HG03280 (cell line): ENCODE results near the gene PPM1D.

Source experiments
- ATAC-seq: cut with Tn5 transposase; IDR thresholded peaks from one replicate; pipeline ENCODE4 v1.9.1; 2021; ENCODE audit warnings: mild to moderate bottlenecking, moderate library complexity; ENCODE audit not compliant: unreplicated experiment

The PPM1D gene

GRCh38 chr17:60618080-60618479 is 18.1 kb downstream of the PPM1D start:
- ATAC-seq: no peak

- ATAC-seq: no peak
Measured at GRCh38 chr17:60618854-60619526, 19.0 kb downstream of the PPM1D start.

- ATAC-seq: no peak
Measured at GRCh38 chr17:60622961-60623360, 23.0 kb downstream of the PPM1D start.

GRCh38 chr17:60623415-60623814 is 23.4 kb downstream of the PPM1D start:
- no peak for ATAC-seq

GRCh38 chr17:60627124-60627523 is 27.1 kb downstream of the PPM1D start:
- ATAC-seq: no peak

GRCh38 chr17:60628252-60628889 is 28.4 kb downstream of the PPM1D start:
- no peak for ATAC-seq

- no peak for ATAC-seq
Measured at GRCh38 chr17:60629120-60629519, 29.1 kb downstream of the PPM1D start.

- ATAC-seq: no peak
Measured at GRCh38 chr17:60630352-60630751, 30.4 kb downstream of the PPM1D start.

- ATAC-seq: no peak
Measured at GRCh38 chr17:60631119-60631518, 31.1 kb downstream of the PPM1D start.

- no peak for ATAC-seq
Measured at GRCh38 chr17:60637683-60638082, 37.7 kb downstream of the PPM1D start.

GRCh38 chr17:60639019-60639330 is 39.0 kb downstream of the PPM1D start:
- ATAC-seq: no peak

GRCh38 chr17:60640503-60640902 is 40.5 kb downstream of the PPM1D start:
- no peak for ATAC-seq

- no peak for ATAC-seq
Measured at GRCh38 chr17:60641126-60641525, 41.1 kb downstream of the PPM1D start.

- ATAC-seq: no peak
Measured at GRCh38 chr17:60641810-60642220, 41.8 kb downstream of the PPM1D start.

- ATAC-seq: no peak
Measured at GRCh38 chr17:60645918-60646523, 46.0 kb downstream of the PPM1D start.

GRCh38 chr17:60646701-60647100 is 46.7 kb downstream of the PPM1D start:
- no peak for ATAC-seq

- no peak for ATAC-seq
Measured at GRCh38 chr17:60647705-60648104, 47.7 kb downstream of the PPM1D start.

- ATAC-seq: peak; percentile 72
Measured at GRCh38 chr17:60652454-60653247, 52.7 kb downstream of the PPM1D start.

- ATAC-seq: no peak
Measured at GRCh38 chr17:60653569-60653968, 53.6 kb downstream of the PPM1D start.

GRCh38 chr17:60656499-60656898 is 56.5 kb downstream of the PPM1D start:
- no peak for ATAC-seq

GRCh38 chr17:60659156-60659555 is 59.2 kb downstream of the PPM1D start:
- no peak for ATAC-seq

GRCh38 chr17:60661489-60661888 is 61.5 kb downstream of the PPM1D start:
- no peak for ATAC-seq
